ENCODE results near the gene PID1. TPM values are rescaled to one million over a fixed set of nuclear protein-coding genes. Genes with fewer than 3 reads are reported as not detected.

PID1 gene
- total RNA-seq, 1 donor from 2014 or later, result 5.3 TPM

- H3K27ac Mint-ChIP-seq (ENCODE audit: unreplicated experiment), result no peak overlapping the region
Observed at GRCh38 chr2:229220254-229220653, 50.8 kb downstream of the PID1 start.

DNA sequence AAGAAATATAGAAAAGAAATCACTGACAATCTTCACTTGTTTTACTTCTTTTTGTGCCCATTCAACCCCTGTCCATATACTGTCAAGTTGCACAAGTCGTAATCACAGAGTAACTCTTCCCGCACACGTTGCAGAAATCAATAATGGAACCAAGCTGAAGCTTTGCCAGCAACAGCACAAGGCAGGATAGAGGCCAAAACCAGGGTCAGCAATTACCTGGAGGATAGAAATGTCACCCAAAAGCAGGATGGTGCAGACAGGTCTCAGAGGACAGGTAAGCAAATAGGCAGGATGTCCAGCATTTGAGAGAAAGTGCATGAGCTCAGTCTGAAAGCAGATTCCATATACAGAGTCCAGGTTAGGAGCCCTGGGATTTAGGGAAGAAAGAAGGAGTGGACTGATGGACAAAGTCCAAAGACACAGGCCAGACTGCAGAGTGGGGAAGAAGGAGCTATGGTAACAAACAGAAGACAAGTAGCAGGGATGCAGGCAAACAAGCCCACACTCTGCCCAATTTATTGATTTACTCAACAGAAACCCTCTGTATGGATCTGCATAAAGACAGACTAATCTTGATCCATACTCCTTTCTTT is 52.7 kb downstream of the PID1 start:
- H3K4me1 Mint-ChIP-seq (ENCODE audit: low read depth, unreplicated experiment), result no peaks in the 10 kb centered on the region
- TF ChIP-seq, protein P1, sequence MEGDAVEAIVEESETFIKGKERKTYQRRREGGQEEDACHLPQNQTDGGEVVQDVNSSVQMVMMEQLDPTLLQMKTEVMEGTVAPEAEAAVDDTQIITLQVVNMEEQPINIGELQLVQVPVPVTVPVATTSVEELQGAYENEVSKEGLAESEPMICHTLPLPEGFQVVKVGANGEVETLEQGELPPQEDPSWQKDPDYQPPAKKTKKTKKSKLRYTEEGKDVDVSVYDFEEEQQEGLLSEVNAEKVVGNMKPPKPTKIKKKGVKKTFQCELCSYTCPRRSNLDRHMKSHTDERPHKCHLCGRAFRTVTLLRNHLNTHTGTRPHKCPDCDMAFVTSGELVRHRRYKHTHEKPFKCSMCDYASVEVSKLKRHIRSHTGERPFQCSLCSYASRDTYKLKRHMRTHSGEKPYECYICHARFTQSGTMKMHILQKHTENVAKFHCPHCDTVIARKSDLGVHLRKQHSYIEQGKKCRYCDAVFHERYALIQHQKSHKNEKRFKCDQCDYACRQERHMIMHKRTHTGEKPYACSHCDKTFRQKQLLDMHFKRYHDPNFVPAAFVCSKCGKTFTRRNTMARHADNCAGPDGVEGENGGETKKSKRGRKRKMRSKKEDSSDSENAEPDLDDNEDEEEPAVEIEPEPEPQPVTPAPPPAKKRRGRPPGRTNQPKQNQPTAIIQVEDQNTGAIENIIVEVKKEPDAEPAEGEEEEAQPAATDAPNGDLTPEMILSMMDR (IDR thresholded peaks at IDR 0.05; ENCODE audit: partially characterized antibody, unreplicated experiment), result no peak
- no peak for DNase-seq
- no peaks in the 10 kb centered on the region for H3K36me3 Mint-ChIP-seq (ENCODE audit: unreplicated experiment)
- H3K9me3 Mint-ChIP-seq (ENCODE audit: unreplicated experiment), result peaks cover 4% of the 10 kb centered on the region
- H3K27me3 Mint-ChIP-seq (ENCODE audit: unreplicated experiment), result peaks cover 2% of the 10 kb centered on the region
- no peak overlapping the region for H3K4me3 Mint-ChIP-seq (ENCODE audit: unreplicated experiment)
- no peak overlapping the region for H3K27ac Mint-ChIP-seq (ENCODE audit: unreplicated experiment)

More at GRCh38 chr2:229220254-229220653, 50.8 kb downstream of the PID1 start:
- peaks cover 4% of the 10 kb centered on the region for H3K9me3 Mint-ChIP-seq (ENCODE audit: unreplicated experiment)
- H3K4me3 Mint-ChIP-seq (ENCODE audit: unreplicated experiment), result no peak overlapping the region
- H3K4me1 Mint-ChIP-seq (ENCODE audit: low read depth, unreplicated experiment), result no peaks in the 10 kb centered on the region
- H3K36me3 Mint-ChIP-seq (ENCODE audit: unreplicated experiment), result no peaks in the 10 kb centered on the region
- peaks cover 2% of the 10 kb centered on the region for H3K27me3 Mint-ChIP-seq (ENCODE audit: unreplicated experiment)
- DNase-seq, result no peak
- TF ChIP-seq, protein P1 (IDR thresholded peaks at IDR 0.05; ENCODE audit: partially characterized antibody, unreplicated experiment), result no peak

DNA sequence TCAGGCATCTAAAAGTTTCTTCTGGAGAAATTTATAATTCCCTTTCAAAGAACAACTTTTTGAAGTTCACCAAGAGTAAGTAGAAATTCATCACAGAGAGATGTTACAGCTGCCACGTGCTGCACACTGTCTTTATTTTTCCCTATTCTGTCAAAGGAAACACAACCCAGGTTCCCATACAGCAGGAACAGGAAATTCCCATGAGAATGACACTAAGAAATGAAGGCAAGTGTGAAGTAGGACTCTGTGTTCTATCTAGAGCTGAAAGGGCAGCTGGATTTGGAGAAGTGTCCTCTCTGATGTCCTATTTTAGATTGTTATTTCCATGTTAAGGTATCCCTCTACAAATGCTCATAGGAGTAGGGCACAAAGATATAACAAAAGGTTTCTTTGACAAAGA is 58.8 kb downstream of the PID1 start:
- Mint-ChIP-seq H3K27me3 (ENCODE audit: unreplicated experiment) (no peaks in the 10 kb centered on the region), H3K4me3 (ENCODE audit: unreplicated experiment) (no peak overlapping the region), H3K36me3 (ENCODE audit: unreplicated experiment) (no peaks in the 10 kb centered on the region), H3K9me3 (ENCODE audit: unreplicated experiment) (no peaks in the 10 kb centered on the region), H3K27ac (ENCODE audit: unreplicated experiment) (no peak overlapping the region), H3K4me1 (ENCODE audit: low read depth, unreplicated experiment) (no peaks in the 10 kb centered on the region)
- TF ChIP-seq, protein P1 (IDR thresholded peaks at IDR 0.05; ENCODE audit: partially characterized antibody, unreplicated experiment), result no peak
- DNase-seq, result no peak

- H3K27me3 Mint-ChIP-seq (ENCODE audit: unreplicated experiment), result no peaks in the 10 kb centered on the region
- H3K4me1 Mint-ChIP-seq (ENCODE audit: low read depth, unreplicated experiment), result peaks cover 4% of the 10 kb centered on the region
- no peak for DNase-seq
- TF ChIP-seq, protein P1 (IDR thresholded peaks at IDR 0.05; ENCODE audit: partially characterized antibody, unreplicated experiment), result no peak
- no peak overlapping the region for H3K27ac Mint-ChIP-seq (ENCODE audit: unreplicated experiment)
- no peak overlapping the region for H3K4me3 Mint-ChIP-seq (ENCODE audit: unreplicated experiment)
- H3K36me3 Mint-ChIP-seq (ENCODE audit: unreplicated experiment), result no peaks in the 10 kb centered on the region
- H3K9me3 Mint-ChIP-seq (ENCODE audit: unreplicated experiment), result no peaks in the 10 kb centered on the region
Observed at GRCh38 chr2:229210641-229211040, 60.4 kb downstream of the PID1 start.

- TF ChIP-seq, protein P1 (IDR thresholded peaks at IDR 0.05; ENCODE audit: partially characterized antibody, unreplicated experiment), result no peak
- Mint-ChIP-seq H3K27ac (ENCODE audit: unreplicated experiment) (no peak overlapping the region), H3K4me3 (ENCODE audit: unreplicated experiment) (no peak overlapping the region), H3K27me3 (ENCODE audit: unreplicated experiment) (no peaks in the 10 kb centered on the region), H3K4me1 (ENCODE audit: low read depth, unreplicated experiment) (peaks cover 4% of the 10 kb centered on the region), H3K9me3 (ENCODE audit: unreplicated experiment) (no peaks in the 10 kb centered on the region), H3K36me3 (ENCODE audit: unreplicated experiment) (no peaks in the 10 kb centered on the region)
- DNase-seq, result no peak
Observed at GRCh38 chr2:229206548-229206947, 64.5 kb downstream of the PID1 start.
